SU-DHL-6 (cell line): ENCODE data around the gene HECW1.

ENCODE experiments used
- EZH2phosphoT487 ChIP-seq: fragments of 200-600 bp; sonication (generic), shearing (Covaris generic); conservative IDR thresholded peaks from 2 replicates; pipeline ENCODE4 v1.6.1; 2018; ENCODE audit warnings: mild to moderate bottlenecking, antibody characterized with exemption, low read length, moderate library complexity, mixed read lengths
- TF ChIP-seq, protein P1 (sequence below): fragments of 200-600 bp; sonication (generic); IDR thresholded peaks from one replicate; pipeline ENCODE4 v1.5.1; 2017; ENCODE audit warnings: antibody characterized with exemption, mild to moderate bottlenecking, low read length, moderate library complexity; ENCODE audit not compliant: insufficient read depth, poor library complexity, severe bottlenecking

DNA sequence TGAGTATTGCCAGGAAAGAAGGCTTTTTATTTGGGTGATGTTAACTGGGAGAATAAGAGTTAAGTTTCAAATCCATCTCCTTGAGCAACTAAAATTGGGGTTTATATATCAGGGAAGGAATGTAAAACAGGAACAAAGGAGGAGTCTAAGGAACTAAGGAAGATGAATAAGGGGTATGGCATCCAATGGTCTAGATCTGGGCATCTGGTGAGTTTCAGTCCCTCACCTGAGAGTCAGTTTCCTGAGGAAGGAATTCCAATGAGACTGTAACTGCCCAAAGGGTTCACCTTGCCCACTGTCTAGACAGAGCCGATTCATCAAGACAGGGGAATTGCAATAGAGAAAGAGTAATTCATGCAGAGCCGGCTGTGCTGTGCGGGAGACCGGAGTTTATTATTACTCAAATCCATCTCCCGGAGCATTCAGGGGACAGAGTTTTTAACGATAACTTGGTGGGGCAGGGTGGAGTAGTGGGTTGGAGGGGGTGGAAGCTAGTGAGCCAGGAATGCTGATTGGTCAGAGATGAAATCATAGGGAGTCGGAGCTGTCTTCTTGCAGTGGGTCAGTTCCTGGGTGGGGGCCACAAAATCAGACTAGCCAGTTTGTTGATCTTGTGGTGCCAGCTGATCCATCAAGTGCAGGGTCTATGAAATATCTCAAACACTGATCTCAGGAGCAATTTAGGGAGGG is 282.1 kb downstream of the HECW1 start:
- TF ChIP-seq, protein P1, sequence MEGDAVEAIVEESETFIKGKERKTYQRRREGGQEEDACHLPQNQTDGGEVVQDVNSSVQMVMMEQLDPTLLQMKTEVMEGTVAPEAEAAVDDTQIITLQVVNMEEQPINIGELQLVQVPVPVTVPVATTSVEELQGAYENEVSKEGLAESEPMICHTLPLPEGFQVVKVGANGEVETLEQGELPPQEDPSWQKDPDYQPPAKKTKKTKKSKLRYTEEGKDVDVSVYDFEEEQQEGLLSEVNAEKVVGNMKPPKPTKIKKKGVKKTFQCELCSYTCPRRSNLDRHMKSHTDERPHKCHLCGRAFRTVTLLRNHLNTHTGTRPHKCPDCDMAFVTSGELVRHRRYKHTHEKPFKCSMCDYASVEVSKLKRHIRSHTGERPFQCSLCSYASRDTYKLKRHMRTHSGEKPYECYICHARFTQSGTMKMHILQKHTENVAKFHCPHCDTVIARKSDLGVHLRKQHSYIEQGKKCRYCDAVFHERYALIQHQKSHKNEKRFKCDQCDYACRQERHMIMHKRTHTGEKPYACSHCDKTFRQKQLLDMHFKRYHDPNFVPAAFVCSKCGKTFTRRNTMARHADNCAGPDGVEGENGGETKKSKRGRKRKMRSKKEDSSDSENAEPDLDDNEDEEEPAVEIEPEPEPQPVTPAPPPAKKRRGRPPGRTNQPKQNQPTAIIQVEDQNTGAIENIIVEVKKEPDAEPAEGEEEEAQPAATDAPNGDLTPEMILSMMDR = no peak
- TF ChIP-seq EZH2phosphoT487 = no peak
